DOHH2 (cell line): ENCODE results near the gene EDC4.

ENCODE experiments used
- CTCF ChIP-seq: fragments of 200-600 bp; sonication (generic); IDR thresholded peaks from one replicate; pipeline ENCODE4 v1.5.1; 2014; ENCODE audit warnings: antibody characterized with exemption, mild to moderate bottlenecking, low read depth, low read length; ENCODE audit not compliant: poor library complexity, severe bottlenecking
- EZH2phosphoT487 ChIP-seq: fragments of 200-600 bp; sonication (generic); IDR thresholded peaks from 2 replicates; pipeline ENCODE4 v1.6.1; 2017; ENCODE audit warnings: borderline replicate concordance, mild to moderate bottlenecking, antibody characterized with exemption, low read length, moderate library complexity, mixed read lengths

- TF ChIP-seq CTCF: no peak
- no peak for TF ChIP-seq EZH2phosphoT487
Measured at GRCh38 chr16:67919622-67920221, 46.9 kb downstream of the EDC4 start.
